Breast epithelium (tissue), 4 donors: ENCODE measurements around the gene ATP7B. TPM values are rescaled to one million over a fixed set of nuclear protein-coding genes. Genes with fewer than 3 reads are reported as not detected.

Experiments used
- DNase-seq, 2 donors: peaks; one replicate each; pipeline ENCODE4 v3.0.0-alpha.2; 2019; ENCODE audit warnings: low spot score in 2 of 2
- H3K27ac ChIP-seq, 2 donors: fragments of 200-600 bp; sonication (generic) in 1 of 2; one replicate each; pipeline ENCODE4 v1.5.1; 2016 to 2019; ENCODE audit warnings: mild to moderate bottlenecking in 1 of 2
- H3K27me3 ChIP-seq, 2 donors: fragments of 200-600 bp; sonication (generic) in 1 of 2; one replicate each; pipeline versions ENCODE4 v1.5.1 to v1.6.0; 2017 to 2019; ENCODE audit warnings: control low read depth in 1 of 2, mild to moderate bottlenecking in 1 of 2
- H3K36me3 ChIP-seq: fragments of 200-600 bp; one replicate; pipeline ENCODE4 v1.5.1; 2019
- H3K4me1 ChIP-seq, 2 donors: fragments of 200-600 bp; sonication (generic); one replicate each; pipeline ENCODE4 v1.5.1; 2016 to 2019; ENCODE audit warnings: control low read depth in 1 of 2
- H3K4me3 ChIP-seq, 3 donors: fragments of 200-600 bp; sonication (generic); 1 replicate in 2 of 3; 2 replicates in 1 of 3; pipeline ENCODE4 v1.5.1; 2016 to 2019; ENCODE audit warnings: mild to moderate bottlenecking in 3 of 3, moderate library complexity in 2 of 3
- H3K9me3 ChIP-seq, 2 donors: fragments of 200-600 bp; sonication (generic) in 1 of 2; one replicate each; pipeline ENCODE4 v1.5.1; 2016 to 2019; ENCODE audit warnings: control low read depth in 1 of 2
- POLR2A ChIP-seq: fragments of 450-650 bp; IDR thresholded peaks from one replicate; pipeline ENCODE4 v1.6.1; 2016; ENCODE audit warnings: antibody characterized with exemption, mild to moderate bottlenecking, moderate library complexity
- POLR2AphosphoS5 ChIP-seq, 3 donors: sonication (generic); formaldehyde crosslinking; IDR thresholded peaks; one replicate each; pipeline ENCODE4 v1.6.1; 2017; ENCODE audit warnings: antibody characterized with exemption in 3 of 3
- intact Hi-C: fragments of 100-400 bp; cut with DNase I; formaldehyde crosslinking; loops from one replicate; pipeline ENCODE4 v1.15.1; 2023; ENCODE audit warnings: low total_unique reads
- total RNA-seq, 3 donors: library from RNA; depleted of rRNA; stranded (reverse); fragments of >200 nt; gene quantifications; one replicate each; pipeline ENCODE4 v1.1.0, GENCODE V29; 2016
- TF ChIP-seq, protein P1 (sequence below), 3 donors: fragments of 450-650 bp; IDR thresholded peaks; one replicate each; pipeline ENCODE4 v1.5.1; 2016 to 2017; ENCODE audit warnings: antibody characterized with exemption in 3 of 3, mild to moderate bottlenecking in 3 of 3, moderate library complexity in 3 of 3

ATP7B gene
- total RNA-seq, 3 donors from 2014 or later: 6.9 to 9.2 (median 7.2) TPM

- Histone ChIP-seq H3K27me3 (no peaks in the 10 kb centered on the region), H3K4me1 (no peaks in the 10 kb centered on the region), H3K36me3 (no peaks in the 10 kb centered on the region), H3K27ac (no peak overlapping the region), H3K4me3 (no peak overlapping the region), H3K9me3 (no peaks in the 10 kb centered on the region)
- intact Hi-C loops: no loop called here
- DNase-seq: no peak
- no peak for TF ChIP-seq POLR2AphosphoS5 (IDR thresholded peaks at IDR 0.05)
- TF ChIP-seq, protein P1, sequence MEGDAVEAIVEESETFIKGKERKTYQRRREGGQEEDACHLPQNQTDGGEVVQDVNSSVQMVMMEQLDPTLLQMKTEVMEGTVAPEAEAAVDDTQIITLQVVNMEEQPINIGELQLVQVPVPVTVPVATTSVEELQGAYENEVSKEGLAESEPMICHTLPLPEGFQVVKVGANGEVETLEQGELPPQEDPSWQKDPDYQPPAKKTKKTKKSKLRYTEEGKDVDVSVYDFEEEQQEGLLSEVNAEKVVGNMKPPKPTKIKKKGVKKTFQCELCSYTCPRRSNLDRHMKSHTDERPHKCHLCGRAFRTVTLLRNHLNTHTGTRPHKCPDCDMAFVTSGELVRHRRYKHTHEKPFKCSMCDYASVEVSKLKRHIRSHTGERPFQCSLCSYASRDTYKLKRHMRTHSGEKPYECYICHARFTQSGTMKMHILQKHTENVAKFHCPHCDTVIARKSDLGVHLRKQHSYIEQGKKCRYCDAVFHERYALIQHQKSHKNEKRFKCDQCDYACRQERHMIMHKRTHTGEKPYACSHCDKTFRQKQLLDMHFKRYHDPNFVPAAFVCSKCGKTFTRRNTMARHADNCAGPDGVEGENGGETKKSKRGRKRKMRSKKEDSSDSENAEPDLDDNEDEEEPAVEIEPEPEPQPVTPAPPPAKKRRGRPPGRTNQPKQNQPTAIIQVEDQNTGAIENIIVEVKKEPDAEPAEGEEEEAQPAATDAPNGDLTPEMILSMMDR (IDR thresholded peaks at IDR 0.05): no peak
- TF ChIP-seq POLR2A: no peak
Observed at GRCh38 chr13:51894239-51894638, 117.0 kb downstream of the ATP7B start.

GRCh38 chr13:51892657-51893056, 118.6 kb downstream of the ATP7B start:
- intact Hi-C loops: no loop called here
- H3K4me1 ChIP-seq: no peaks in the 10 kb centered on the region
- no peak for TF ChIP-seq POLR2AphosphoS5 (IDR thresholded peaks at IDR 0.05)
- no peaks in the 10 kb centered on the region for H3K27me3 ChIP-seq
- H3K4me3 ChIP-seq: no peak overlapping the region
- no peak overlapping the region for H3K27ac ChIP-seq
- no peak for DNase-seq
- H3K9me3 ChIP-seq: no peaks in the 10 kb centered on the region
- no peaks in the 10 kb centered on the region for H3K36me3 ChIP-seq

DNA sequence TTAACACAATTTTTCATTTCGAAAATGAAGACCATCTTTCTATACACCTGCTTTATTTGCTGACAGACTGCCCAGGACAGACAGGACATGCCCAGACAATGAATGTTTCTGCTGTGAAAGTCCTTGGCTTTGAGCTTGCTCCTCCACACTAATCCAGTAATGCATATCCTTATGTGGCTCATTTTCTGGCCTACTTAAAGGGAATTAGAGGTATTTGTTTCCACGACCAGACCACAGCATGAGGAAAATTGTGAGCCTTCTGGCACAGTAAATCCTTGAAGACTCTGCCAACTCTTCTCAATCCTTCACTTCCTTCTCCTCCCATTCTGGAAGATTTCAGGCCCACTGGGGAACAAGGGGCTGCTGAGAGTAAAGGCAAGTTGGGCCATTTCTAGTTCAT, 123.8 kb downstream of the ATP7B start:
- TF ChIP-seq POLR2AphosphoS5 (IDR thresholded peaks at IDR 0.05): no peak
- TF ChIP-seq, protein P1 (IDR thresholded peaks at IDR 0.05): no peak
- no peak for TF ChIP-seq POLR2A
- intact Hi-C loops: no loop called here
- no peak for DNase-seq

DNA sequence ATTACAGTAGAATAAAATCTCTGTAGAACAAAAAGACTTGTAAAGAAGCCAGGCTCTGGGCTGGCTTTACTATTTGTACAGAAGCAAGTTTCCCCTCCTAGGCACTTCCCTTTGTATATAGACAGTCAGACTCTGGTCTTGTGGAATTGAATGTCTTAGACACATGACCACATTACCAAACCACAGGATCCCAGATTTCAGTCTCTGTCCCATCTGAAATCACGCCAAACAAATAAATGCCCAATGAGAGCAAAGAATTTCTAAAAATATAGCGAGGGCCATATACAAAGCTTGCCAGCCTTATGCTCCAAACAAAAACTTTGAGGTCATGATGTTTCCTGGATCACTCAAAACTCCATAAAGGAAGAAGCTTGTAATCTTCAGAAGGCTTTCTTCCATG, 125.6 kb downstream of the ATP7B start:
- Histone ChIP-seq H3K4me1 (no peaks in the 10 kb centered on the region), H3K27me3 (no peaks in the 10 kb centered on the region), H3K4me3 (no peak overlapping the region), H3K27ac (no peak overlapping the region), H3K36me3 (no peaks in the 10 kb centered on the region), H3K9me3 (no peaks in the 10 kb centered on the region)
- no peak for DNase-seq
- intact Hi-C loops: no loop called here
- TF ChIP-seq POLR2A (no peak), POLR2AphosphoS5 (IDR thresholded peaks at IDR 0.05) (no peak)
- TF ChIP-seq, protein P1 (IDR thresholded peaks at IDR 0.05): no peak

More for the DNA sequence above, 123.8 kb downstream of the ATP7B start:
- H3K9me3 ChIP-seq: no peaks in the 10 kb centered on the region
- H3K27ac ChIP-seq: no peak overlapping the region
- H3K36me3 ChIP-seq: no peaks in the 10 kb centered on the region
- H3K4me1 ChIP-seq: no peaks in the 10 kb centered on the region
- no peak overlapping the region for H3K4me3 ChIP-seq
- H3K27me3 ChIP-seq: no peaks in the 10 kb centered on the region

DNA sequence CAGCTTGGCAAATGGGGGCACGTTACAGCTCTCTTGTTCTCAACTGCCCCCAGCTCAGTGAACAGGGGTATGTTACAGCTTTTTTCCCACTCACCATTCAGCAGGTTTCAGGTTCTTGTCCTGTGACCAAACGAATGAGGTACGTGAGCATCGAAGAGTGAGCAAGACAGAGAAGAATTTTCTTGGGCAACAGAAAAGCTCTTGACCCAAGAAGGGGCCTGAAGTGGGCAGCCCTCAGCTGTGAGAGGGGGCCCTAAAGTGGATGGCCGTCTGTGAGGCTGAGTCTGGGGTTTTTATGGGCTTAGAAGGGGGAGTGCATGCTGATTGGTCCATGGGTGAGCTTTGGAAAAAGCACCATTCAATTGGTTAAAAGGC, 128.0 kb downstream of the ATP7B start:
- H3K27me3 ChIP-seq: no peaks in the 10 kb centered on the region
- no peak overlapping the region for H3K4me3 ChIP-seq
- no peaks in the 10 kb centered on the region for H3K4me1 ChIP-seq
- TF ChIP-seq POLR2AphosphoS5 (IDR thresholded peaks at IDR 0.05): no peak
- TF ChIP-seq POLR2A: no peak
- TF ChIP-seq, protein P1 (IDR thresholded peaks at IDR 0.05): no peak
- H3K27ac ChIP-seq: no peak overlapping the region
- DNase-seq: no peak
- intact Hi-C loops: no loop called here
- H3K36me3 ChIP-seq: no peaks in the 10 kb centered on the region
- no peaks in the 10 kb centered on the region for H3K9me3 ChIP-seq

Other genes starting within 250 kb of the ATP7B start
- gene DHRS12, start 207.3 kb downstream of the ATP7B start, total RNA-seq: 10 to 100 TPM; 16.2 to 35.7 (median 16.4) TPM
- gene TMEM272, start 166.3 kb downstream of the ATP7B start, total RNA-seq: under 1 TPM in 2 of 3 donors, not detected in 1; under 0.01 to 0.16 TPM
- gene CCDC70, start 149.5 kb downstream of the ATP7B start, total RNA-seq: not detected
- gene ALG11, start 948 bp upstream of the ATP7B start, total RNA-seq: 10 to 100 TPM; 25.6 to 29.0 (median 28.1) TPM
- gene UTP14C, start 13.2 kb upstream of the ATP7B start, total RNA-seq: 10 to 100 TPM; 17.3 to 22.2 (median 20.3) TPM
- 1 to 10 TPM in 1 of 3 donors, under 1 TPM in 2; 0.16 to 2.9 (median 0.98) TPM for gene NEK5, start 117.6 kb upstream of the ATP7B start, total RNA-seq
- 10 to 100 TPM; 12.5 to 16.8 (median 16.7) TPM for gene NEK3, start 148.1 kb upstream of the ATP7B start, total RNA-seq